Neural progenitor cell (in vitro differentiated cells): ENCODE data around the gene DTX1. TPM values are rescaled to one million over a fixed set of nuclear protein-coding genes. Genes with fewer than 3 reads are reported as not detected.

Source experiments
- DNase-seq: peaks from one replicate; pipeline ENCODE4 v3.0.0-alpha.2; 2016; ENCODE audit warnings: low spot score
- H2AFZ ChIP-seq: fragments of 200-600 bp; sonication (generic); replicated peaks from 2 replicates; pipeline ENCODE4 v1.6.1; 2016; ENCODE audit warnings: antibody characterized with exemption
- H3F3A ChIP-seq: fragments of 200-600 bp; sonication (generic); 2 replicates; pipeline ENCODE4 v1.6.1; 2016; ENCODE audit warnings: antibody characterized with exemption, low read depth
- H3K27ac ChIP-seq: fragments of 200-600 bp; sonication (generic); 2 replicates; pipeline ENCODE4 v1.5.1; 2016; ENCODE audit warnings: mild to moderate bottlenecking
- H3K27me3 ChIP-seq: fragments of 200-600 bp; sonication (generic); 2 replicates; pipeline ENCODE4 v1.6.1; 2016; ENCODE audit warnings: mild to moderate bottlenecking, moderate library complexity
- H3K36me3 ChIP-seq: fragments of 200-600 bp; sonication (generic); 2 replicates; pipeline ENCODE4 v1.5.1; 2016
- H3K4me1 ChIP-seq: fragments of 200-600 bp; sonication (generic); 2 replicates; pipeline ENCODE4 v1.6.1; 2016; ENCODE audit warnings: mixed run types
- H3K4me2 ChIP-seq: fragments of 200-600 bp; sonication (generic); 2 replicates; pipeline ENCODE4 v1.6.1; 2016
- H3K4me3 ChIP-seq: fragments of 200-600 bp; sonication (generic); 2 replicates; pipeline ENCODE4 v1.5.1; 2016
- H3K79me2 ChIP-seq: fragments of 200-600 bp; sonication (generic); 2 replicates; pipeline ENCODE4 v1.6.1; 2016; ENCODE audit warnings: low read depth
- H3K9ac ChIP-seq: fragments of 200-600 bp; sonication (generic); 2 replicates; pipeline ENCODE4 v1.6.1; 2016
- H3K9me3 ChIP-seq: fragments of 200-600 bp; sonication (generic); 2 replicates; pipeline ENCODE4 v1.5.1; 2016; ENCODE audit warnings: low read depth
- H4K20me1 ChIP-seq: fragments of 200-600 bp; sonication (generic); 2 replicates; pipeline ENCODE4 v1.6.1; 2016; ENCODE audit warnings: low read depth
- H3K27ac Mint-ChIP-seq: 3 replicates; pipeline ENCODE4 v1.8.0; 2021; ENCODE audit warnings: mixed read lengths
- H3K27me3 Mint-ChIP-seq: 2 replicates; pipeline ENCODE4 v1.8.0; 2022; ENCODE audit warnings: low read depth, mild to moderate bottlenecking, inconsistent platforms, moderate library complexity, mixed read lengths; ENCODE audit not compliant: insufficient read depth
- H3K36me3 Mint-ChIP-seq: 3 replicates; pipeline ENCODE4 v1.8.0; 2021; ENCODE audit warnings: mixed read lengths
- H3K4me1 Mint-ChIP-seq: 3 replicates; pipeline ENCODE4 v1.8.0; 2021; ENCODE audit warnings: mixed read lengths
- H3K4me3 Mint-ChIP-seq: 3 replicates; pipeline ENCODE4 v1.8.0; 2021; ENCODE audit warnings: mild to moderate bottlenecking, moderate library complexity, mixed read lengths
- H3K9me3 Mint-ChIP-seq: 3 replicates; pipeline ENCODE4 v1.8.0; 2020; ENCODE audit warnings: mixed read lengths
- EZH2 ChIP-seq: fragments of 200-600 bp; sonication (generic); IDR thresholded peaks from 2 replicates; pipeline ENCODE4 v1.6.1; 2017; ENCODE audit warnings: antibody characterized with exemption, mild to moderate bottlenecking, moderate library complexity
- EZH2phosphoT487 ChIP-seq: fragments of 200-600 bp; sonication (generic); IDR thresholded peaks from 2 replicates; pipeline ENCODE4 v1.6.1; 2017; ENCODE audit warnings: antibody characterized with exemption
- total RNA-seq: library from RNA; depleted of rRNA; stranded (reverse); fragments of >200 nt; gene quantifications from 2 replicates; pipeline ENCODE4 v1.2.3, GENCODE V29; 2015; ENCODE audit warnings: low replicate concordance
- TF ChIP-seq, protein P1 (sequence below): fragments of 200-600 bp; sonication (generic); IDR thresholded peaks from 2 replicates; pipeline ENCODE4 v1.5.1; 2017; ENCODE audit warnings: antibody characterized with exemption, mild to moderate bottlenecking

The DTX1 gene
- total RNA-seq, 1 donor from 2014 or later = 0.49 TPM

- Mint-ChIP-seq H3K36me3 (no peaks in the 10 kb centered on the region), H3K27me3 (peaks cover 2% of the 10 kb centered on the region), H3K27ac (peak overlapping the region; percentile 54), H3K4me1 (peaks cover 18% of the 10 kb centered on the region), H3K4me3 (no peak overlapping the region), H3K9me3 (peaks cover 6% of the 10 kb centered on the region)
- H3K4me1 ChIP-seq = no peaks in the 10 kb centered on the region
- no peak overlapping the region for H3K9ac ChIP-seq
- no peaks in the 10 kb centered on the region for H4K20me1 ChIP-seq
- H3K27ac ChIP-seq = no peak overlapping the region
- no peak overlapping the region for H2AFZ ChIP-seq
- no peak for TF ChIP-seq EZH2phosphoT487
- TF ChIP-seq, protein P1, sequence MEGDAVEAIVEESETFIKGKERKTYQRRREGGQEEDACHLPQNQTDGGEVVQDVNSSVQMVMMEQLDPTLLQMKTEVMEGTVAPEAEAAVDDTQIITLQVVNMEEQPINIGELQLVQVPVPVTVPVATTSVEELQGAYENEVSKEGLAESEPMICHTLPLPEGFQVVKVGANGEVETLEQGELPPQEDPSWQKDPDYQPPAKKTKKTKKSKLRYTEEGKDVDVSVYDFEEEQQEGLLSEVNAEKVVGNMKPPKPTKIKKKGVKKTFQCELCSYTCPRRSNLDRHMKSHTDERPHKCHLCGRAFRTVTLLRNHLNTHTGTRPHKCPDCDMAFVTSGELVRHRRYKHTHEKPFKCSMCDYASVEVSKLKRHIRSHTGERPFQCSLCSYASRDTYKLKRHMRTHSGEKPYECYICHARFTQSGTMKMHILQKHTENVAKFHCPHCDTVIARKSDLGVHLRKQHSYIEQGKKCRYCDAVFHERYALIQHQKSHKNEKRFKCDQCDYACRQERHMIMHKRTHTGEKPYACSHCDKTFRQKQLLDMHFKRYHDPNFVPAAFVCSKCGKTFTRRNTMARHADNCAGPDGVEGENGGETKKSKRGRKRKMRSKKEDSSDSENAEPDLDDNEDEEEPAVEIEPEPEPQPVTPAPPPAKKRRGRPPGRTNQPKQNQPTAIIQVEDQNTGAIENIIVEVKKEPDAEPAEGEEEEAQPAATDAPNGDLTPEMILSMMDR = no peak
- no peak for TF ChIP-seq EZH2
- H3K9me3 ChIP-seq = no peaks in the 10 kb centered on the region
- H3K79me2 ChIP-seq = no peaks in the 10 kb centered on the region
- no peaks in the 10 kb centered on the region for H3F3A ChIP-seq
- no peak overlapping the region for H3K4me3 ChIP-seq
- DNase-seq = no peak
- H3K36me3 ChIP-seq = no peaks in the 10 kb centered on the region
- H3K4me2 ChIP-seq = no peak overlapping the region
- H3K27me3 ChIP-seq = no peaks in the 10 kb centered on the region
Measured at GRCh38 chr12:113142173-113142885, 85.8 kb downstream of the DTX1 start.

DNA sequence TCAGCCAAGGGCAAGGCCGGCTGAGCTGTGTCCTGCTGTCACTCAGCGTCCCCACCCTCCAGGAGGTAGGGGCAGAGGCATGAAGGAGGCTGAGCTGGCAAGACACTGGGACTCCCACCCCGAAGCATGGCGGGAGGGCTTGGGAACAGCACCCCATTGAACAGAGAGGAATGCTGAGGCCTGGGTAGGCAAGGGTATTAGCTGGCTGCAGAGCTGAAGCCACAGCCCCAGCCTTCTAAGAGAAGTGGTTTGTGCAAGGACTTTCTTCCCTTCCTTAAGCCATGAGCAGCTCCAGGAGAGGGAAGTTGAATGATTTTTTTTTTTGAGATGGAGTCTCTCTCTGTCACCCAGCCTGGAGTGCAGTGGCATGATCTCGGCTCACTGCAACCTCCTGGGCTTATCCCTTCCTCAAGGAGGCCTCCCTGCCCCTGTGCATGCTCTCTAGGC is 86.4 kb downstream of the DTX1 start:
- Histone ChIP-seq H3K4me1 (no peaks in the 10 kb centered on the region), H3K9ac (no peak overlapping the region), H4K20me1 (no peaks in the 10 kb centered on the region), H3F3A (no peaks in the 10 kb centered on the region), H3K79me2 (no peaks in the 10 kb centered on the region), H3K4me3 (no peak overlapping the region), H2AFZ (no peak overlapping the region), H3K27me3 (no peaks in the 10 kb centered on the region), H3K4me2 (no peak overlapping the region), H3K9me3 (no peaks in the 10 kb centered on the region), H3K36me3 (no peaks in the 10 kb centered on the region), H3K27ac (no peak overlapping the region)
- H3K4me3 Mint-ChIP-seq = no peak overlapping the region
- no peaks in the 10 kb centered on the region for H3K36me3 Mint-ChIP-seq
- TF ChIP-seq EZH2phosphoT487 = no peak
- TF ChIP-seq, protein P1 = no peak
- no peak for TF ChIP-seq EZH2
- H3K27ac Mint-ChIP-seq = peak overlapping the region; percentile 39
- peaks cover 18% of the 10 kb centered on the region for H3K4me1 Mint-ChIP-seq
- no peak for DNase-seq
- H3K9me3 Mint-ChIP-seq = peaks cover 8% of the 10 kb centered on the region
- peaks cover 2% of the 10 kb centered on the region for H3K27me3 Mint-ChIP-seq

DNA sequence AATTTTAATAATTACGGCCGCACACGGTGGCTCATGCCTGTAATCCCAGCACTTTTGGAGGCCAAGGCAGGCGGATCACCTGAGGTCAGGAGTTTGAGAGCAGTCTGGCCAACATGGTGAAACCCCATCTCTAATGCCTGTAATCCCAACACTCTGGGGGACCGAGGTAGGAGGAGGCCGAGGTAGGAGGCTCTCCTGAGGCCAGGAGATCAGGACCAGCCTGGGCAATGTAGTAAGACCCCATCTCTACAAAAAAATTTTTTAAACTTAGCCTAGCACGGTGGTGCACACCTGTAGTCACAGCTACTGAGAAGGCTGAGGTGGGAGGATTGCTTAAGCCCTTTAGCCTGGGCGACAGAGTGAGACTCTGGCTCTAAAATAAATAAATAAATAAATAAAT is 87.4 kb downstream of the DTX1 start:
- Histone ChIP-seq H3K4me2 (no peak overlapping the region), H3K9ac (no peak overlapping the region), H3K36me3 (no peaks in the 10 kb centered on the region), H3K4me3 (no peak overlapping the region), H3K27me3 (no peaks in the 10 kb centered on the region), H3K9me3 (no peaks in the 10 kb centered on the region), H3K79me2 (no peaks in the 10 kb centered on the region), H3K4me1 (no peaks in the 10 kb centered on the region), H3K27ac (no peak overlapping the region), H4K20me1 (no peaks in the 10 kb centered on the region), H2AFZ (no peak overlapping the region), H3F3A (peaks cover 3% of the 10 kb centered on the region)
- Mint-ChIP-seq H3K27me3 (peaks cover 2% of the 10 kb centered on the region), H3K36me3 (no peaks in the 10 kb centered on the region), H3K27ac (no peak overlapping the region), H3K9me3 (peaks cover 8% of the 10 kb centered on the region), H3K4me3 (no peak overlapping the region), H3K4me1 (peaks cover 18% of the 10 kb centered on the region)
- TF ChIP-seq EZH2phosphoT487 (no peak), EZH2 (no peak)
- TF ChIP-seq, protein P1 = no peak
- no peak for DNase-seq
